Stimulated activated naive B cell treated with anti-CD40 and anti-IgM and Interleukin-4, amounts not matched to agents 10 μg/mL and 1 μg/mL and 100 μg/mL, for 72 hours (primary cell): ENCODE data around the gene AZU1.
"Not testable (repeated sequence)": the region's sequence is repeated elsewhere in the genome, so short reads cannot be mapped to it uniquely, and the experiment has no call there.

ENCODE experiments used
- ATAC-seq, 2 donors: fragments of 150-1000 bp; cut with Tn5 transposase; replicated peaks; 2 replicates each; pipeline ENCODE4 v1.10.0; 2021; ENCODE audit warnings: moderate library complexity in 1 of 2
- DNase-seq: peaks from one replicate; pipeline ENCODE4 v3.0.0; 2021
- H3K27ac Mint-ChIP-seq: one replicate; pipeline ENCODE4 v1.8.0; 2022; ENCODE audit warnings: mild to moderate bottlenecking, mixed read lengths
- H3K27me3 Mint-ChIP-seq, 2 donors: one replicate each; pipeline ENCODE4 v1.8.0; 2022; ENCODE audit warnings: mixed read lengths in 2 of 2
- H3K36me3 Mint-ChIP-seq, 2 donors: one replicate each; pipeline ENCODE4 v1.8.0; 2022; ENCODE audit warnings: mixed read lengths in 2 of 2, mild to moderate bottlenecking in 1 of 2
- H3K4me1 Mint-ChIP-seq, 2 donors: one replicate each; pipeline ENCODE4 v1.8.0; 2022; ENCODE audit warnings: mixed read lengths in 2 of 2, mild to moderate bottlenecking in 1 of 2
- H3K4me3 Mint-ChIP-seq, 2 donors: one replicate each; pipeline ENCODE4 v1.8.0; 2022; ENCODE audit warnings: mild to moderate bottlenecking in 2 of 2, mixed read lengths in 2 of 2, moderate library complexity in 1 of 2
- H3K9me3 Mint-ChIP-seq, 2 donors: one replicate each; pipeline ENCODE4 v1.8.0; 2022; ENCODE audit warnings: mixed read lengths in 2 of 2, mild to moderate bottlenecking in 1 of 2

Gene AZU1

GRCh38 chr19:870963-871401, 43.3 kb downstream of the AZU1 start:
- H3K4me3 Mint-ChIP-seq, result no peak overlapping the region
- peaks cover 10 to 16% of the 10 kb centered on the region in 2 donors for H3K4me1 Mint-ChIP-seq
- no peak for ATAC-seq
- no peaks in the 10 kb centered on the region for H3K27me3 Mint-ChIP-seq
- H3K9me3 Mint-ChIP-seq, result peaks cover 0 to 1% of the 10 kb centered on the region in 2 donors
- no peak overlapping the region for H3K27ac Mint-ChIP-seq
- no peak for DNase-seq
- H3K36me3 Mint-ChIP-seq, result peaks cover 46 to 49% of the 10 kb centered on the region in 2 donors

GRCh38 chr19:871446-872265, 44.0 kb downstream of the AZU1 start:
- Mint-ChIP-seq H3K36me3 (peaks cover 52% of the 10 kb centered on the region in 2 donors), H3K4me3 (peak overlapping the region in 1 of 2 donors; percentile 71)

GRCh38 chr19:872266-872951, 44.8 kb downstream of the AZU1 start:
- H3K27me3 Mint-ChIP-seq, result no peaks in the 10 kb centered on the region
- ATAC-seq (peak; percentile 83 to 86), DNase-seq (peak; percentile 55)
- peaks cover 48 to 49% of the 10 kb centered on the region in 2 donors for H3K36me3 Mint-ChIP-seq
- H3K9me3 Mint-ChIP-seq, result peaks cover 0 to 1% of the 10 kb centered on the region in 2 donors
- H3K27ac Mint-ChIP-seq, result peak overlapping the region; percentile 69
- peaks cover 10 to 13% of the 10 kb centered on the region in 2 donors for H3K4me1 Mint-ChIP-seq
- H3K4me3 Mint-ChIP-seq, result peak overlapping the region in 1 of 2 donors; percentile 71

More at GRCh38 chr19:871446-872265, 44.0 kb downstream of the AZU1 start:
- H3K27me3 Mint-ChIP-seq, result no peaks in the 10 kb centered on the region
- DNase-seq (no peak), ATAC-seq (no peak)
- H3K9me3 Mint-ChIP-seq, result peaks cover 0 to 1% of the 10 kb centered on the region in 2 donors
- peaks cover 10 to 16% of the 10 kb centered on the region in 2 donors for H3K4me1 Mint-ChIP-seq
- H3K27ac Mint-ChIP-seq, result peak overlapping the region; percentile 47

- Mint-ChIP-seq H3K9me3 (peaks cover 0 to 1% of the 10 kb centered on the region in 2 donors), H3K36me3 (peaks cover 43 to 45% of the 10 kb centered on the region in 2 donors), H3K27ac (no peak overlapping the region), H3K4me1 (peaks cover 10 to 12% of the 10 kb centered on the region in 2 donors), H3K27me3 (no peaks in the 10 kb centered on the region), H3K4me3 (peak overlapping the region in 1 of 2 donors; percentile 56)
- DNase-seq (no peak), ATAC-seq (peak; percentile 81 to 85)
Observed at GRCh38 chr19:873084-873483, 45.4 kb downstream of the AZU1 start.

- Mint-ChIP-seq H3K9me3 (peaks cover 0 to 1% of the 10 kb centered on the region in 2 donors), H3K4me3 (no peak overlapping the region), H3K27ac (no peak overlapping the region), H3K4me1 (peaks cover 10 to 12% of the 10 kb centered on the region in 2 donors), H3K36me3 (peaks cover 39 to 42% of the 10 kb centered on the region in 2 donors), H3K27me3 (no peaks in the 10 kb centered on the region)
- ATAC-seq, result no peak
- no peak for DNase-seq
Observed at GRCh38 chr19:873561-874041, 46.0 kb downstream of the AZU1 start.

- Mint-ChIP-seq H3K9me3 (peaks cover 0 to 1% of the 10 kb centered on the region in 2 donors), H3K4me1 (peaks cover 12 to 17% of the 10 kb centered on the region in 2 donors), H3K4me3 (no peak overlapping the region), H3K36me3 (peaks cover 32 to 41% of the 10 kb centered on the region in 2 donors), H3K27me3 (no peaks in the 10 kb centered on the region), H3K27ac (peak overlapping the region; percentile 59)
- DNase-seq, result no peak
- no peak for ATAC-seq
Observed at GRCh38 chr19:875265-875879, 47.7 kb downstream of the AZU1 start.

- no peak for DNase-seq
- Mint-ChIP-seq H3K27me3 (no peaks in the 10 kb centered on the region), H3K27ac (no peak overlapping the region), H3K4me3 (no peak overlapping the region), H3K9me3 (peaks cover 0 to 1% of the 10 kb centered on the region in 2 donors), H3K36me3 (peaks cover 29 to 42% of the 10 kb centered on the region in 2 donors), H3K4me1 (peaks cover 12 to 17% of the 10 kb centered on the region in 2 donors)
- no peak for ATAC-seq
Observed at GRCh38 chr19:876089-876488, 48.5 kb downstream of the AZU1 start.

GRCh38 chr19:876780-877314, 49.2 kb downstream of the AZU1 start:
- H3K27ac Mint-ChIP-seq, result no peak overlapping the region
- H3K36me3 Mint-ChIP-seq, result peaks cover 32 to 45% of the 10 kb centered on the region in 2 donors
- H3K4me1 Mint-ChIP-seq, result peaks cover 12 to 17% of the 10 kb centered on the region in 2 donors
- H3K9me3 Mint-ChIP-seq, result no peaks in the 10 kb centered on the region
- ATAC-seq, result no peak
- no peaks in the 10 kb centered on the region for H3K27me3 Mint-ChIP-seq
- H3K4me3 Mint-ChIP-seq, result no peak overlapping the region
- no peak for DNase-seq

GRCh38 chr19:877992-878660, 50.5 kb downstream of the AZU1 start:
- not testable (repeated sequence) for H3K27ac Mint-ChIP-seq, ATAC-seq, H3K27me3 Mint-ChIP-seq, H3K4me3 Mint-ChIP-seq, H3K9me3 Mint-ChIP-seq, H3K4me1 Mint-ChIP-seq, DNase-seq
- peaks cover 38 to 43% of the 10 kb centered on the region in 2 donors for H3K36me3 Mint-ChIP-seq

GRCh38 chr19:878751-879561, 51.3 kb downstream of the AZU1 start:
- H3K9me3 Mint-ChIP-seq, DNase-seq, H3K4me1 Mint-ChIP-seq, H3K27me3 Mint-ChIP-seq, H3K4me3 Mint-ChIP-seq, ATAC-seq: not testable (repeated sequence)
- Mint-ChIP-seq H3K36me3 (peaks cover 43 to 46% of the 10 kb centered on the region in 2 donors), H3K27ac (peak overlapping the region; percentile 47)

GRCh38 chr19:879711-880438, 52.2 kb downstream of the AZU1 start:
- Mint-ChIP-seq H3K27me3 (no peaks in the 10 kb centered on the region), H3K4me1 (peaks cover 4 to 6% of the 10 kb centered on the region in 2 donors), H3K36me3 (peaks cover 43 to 45% of the 10 kb centered on the region in 2 donors), H3K4me3 (no peak overlapping the region), H3K9me3 (no peaks in the 10 kb centered on the region), H3K27ac (no peak overlapping the region)
- no peak for DNase-seq
- no peak for ATAC-seq
